HG02943 (cell line): Measurements from ENCODE around the gene ABCG1.
"Not testable (repeated sequence)": the region's sequence is repeated elsewhere in the genome, so short reads cannot be mapped to it uniquely, and the experiment has no call there.

ENCODE experiments used
- ATAC-seq: cut with Tn5 transposase; IDR thresholded peaks from one replicate; pipeline ENCODE4 v1.9.1; 2021; ENCODE audit warnings: mild to moderate bottlenecking, low read depth, moderate library complexity; ENCODE audit not compliant: unreplicated experiment

ABCG1 gene

DNA sequence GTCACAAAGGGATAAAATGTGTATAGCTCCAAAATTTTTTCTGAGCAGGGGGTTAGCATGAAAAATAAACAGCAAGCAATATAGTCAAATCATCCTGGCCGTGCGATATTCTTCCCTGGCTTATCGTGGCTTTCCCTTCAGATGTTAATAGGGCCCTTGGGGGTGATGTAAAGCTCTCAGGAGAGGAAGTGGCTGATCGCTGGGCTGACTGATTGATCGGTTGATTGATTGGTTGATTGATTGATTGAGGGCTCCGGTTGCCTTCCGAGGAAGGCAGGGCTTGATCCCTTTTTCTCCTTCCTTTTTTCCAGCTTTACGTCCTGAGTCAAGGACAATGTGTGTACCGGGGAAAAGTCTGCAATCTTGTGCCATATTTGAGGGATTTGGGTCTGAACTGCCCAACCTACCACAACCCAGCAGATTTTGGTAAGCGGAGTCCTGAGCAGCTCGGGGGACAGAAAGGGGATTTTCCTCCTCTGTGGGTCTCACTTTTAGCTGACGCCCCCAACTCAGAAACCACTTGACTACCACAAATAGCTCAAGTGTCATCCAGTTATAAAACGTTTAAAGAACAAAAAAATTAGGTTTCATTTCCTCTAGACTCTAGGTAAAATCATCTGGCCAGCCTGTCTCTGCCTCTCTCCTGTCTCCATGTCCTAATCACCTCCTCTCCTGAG is 66.8 kb downstream of the ABCG1 start:
- no peak for ATAC-seq

DNA sequence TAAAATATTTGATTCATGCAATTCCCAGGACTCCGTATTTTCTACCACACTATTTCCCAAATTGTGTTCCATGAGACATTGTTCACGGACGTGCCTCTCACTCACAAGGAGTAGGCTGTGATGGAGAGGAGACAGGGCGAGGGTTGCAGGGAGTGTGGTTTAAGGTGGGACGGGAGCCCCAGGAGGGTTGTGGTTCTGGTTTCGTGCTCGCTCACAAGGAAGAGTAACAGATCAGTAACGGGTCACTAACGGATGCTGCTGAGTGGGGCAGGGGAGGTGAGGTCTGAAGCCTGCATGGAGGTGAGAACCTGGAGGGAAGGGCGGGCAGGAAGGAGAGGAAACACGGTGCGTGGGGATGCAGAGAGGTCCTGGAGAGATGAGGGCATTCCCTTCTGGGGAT is 67.5 kb downstream of the ABCG1 start:
- no peak for ATAC-seq

DNA sequence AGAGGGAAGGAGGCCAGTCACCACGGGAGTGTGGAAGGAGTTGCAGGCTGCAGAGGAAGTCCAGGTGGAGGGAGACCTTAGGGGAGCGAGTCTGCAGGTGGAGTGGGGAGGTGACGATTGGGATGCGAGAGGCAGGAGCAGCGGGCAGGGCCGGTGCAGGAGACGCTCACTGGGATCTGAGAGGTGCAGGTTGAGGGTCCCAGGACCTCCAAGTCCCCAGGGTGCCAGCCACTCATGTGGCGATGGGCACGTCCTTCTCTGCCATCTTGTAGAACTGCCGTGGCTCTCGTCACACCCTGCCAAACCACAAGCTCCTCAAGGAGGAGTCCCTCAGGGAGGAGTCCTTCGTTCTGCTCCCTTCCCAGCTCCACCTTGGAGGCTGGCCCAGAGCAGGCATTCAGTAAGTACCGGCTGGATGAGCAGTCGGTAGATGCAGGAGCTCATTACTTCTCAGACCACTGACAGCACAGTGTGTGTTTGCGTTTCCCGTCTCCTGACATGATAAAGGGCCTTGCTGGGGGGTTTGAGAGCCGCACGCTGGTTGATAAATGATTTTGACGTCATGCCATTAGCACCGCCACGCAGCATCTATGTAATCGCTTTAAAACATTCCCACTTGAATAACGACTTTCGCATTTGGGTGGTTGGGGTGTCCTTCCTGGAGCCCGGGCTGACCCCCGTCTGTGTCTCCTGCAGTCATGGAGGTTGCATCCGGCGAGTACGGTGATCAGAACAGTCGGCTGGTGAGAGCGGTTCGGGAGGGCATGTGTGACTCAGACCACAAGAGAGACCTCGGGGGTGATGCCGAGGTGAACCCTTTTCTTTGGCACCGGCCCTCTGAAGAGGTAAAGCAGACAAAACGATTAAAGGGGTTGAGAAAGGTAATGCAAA is 68.5 kb downstream of the ABCG1 start:
- ATAC-seq, result no peak

DNA sequence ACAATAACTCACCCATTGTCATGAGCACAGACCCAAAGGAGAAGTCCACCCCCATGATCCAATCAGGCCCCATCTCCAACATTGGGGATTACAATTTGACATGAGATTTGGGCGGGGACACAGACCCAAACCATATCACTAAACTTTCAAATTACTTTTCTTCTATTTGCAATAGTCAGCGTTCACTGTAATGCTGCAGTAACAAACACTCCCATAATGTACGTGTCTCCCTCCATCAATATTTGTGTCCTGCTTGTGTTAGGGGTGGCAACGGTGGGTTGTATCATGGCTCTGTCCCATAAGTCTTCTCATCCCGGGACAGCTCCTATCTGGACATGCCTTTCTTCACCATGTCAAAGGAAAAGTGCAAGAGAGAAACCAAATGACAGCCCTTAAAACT is 70.0 kb downstream of the ABCG1 start:
- no peak for ATAC-seq

DNA sequence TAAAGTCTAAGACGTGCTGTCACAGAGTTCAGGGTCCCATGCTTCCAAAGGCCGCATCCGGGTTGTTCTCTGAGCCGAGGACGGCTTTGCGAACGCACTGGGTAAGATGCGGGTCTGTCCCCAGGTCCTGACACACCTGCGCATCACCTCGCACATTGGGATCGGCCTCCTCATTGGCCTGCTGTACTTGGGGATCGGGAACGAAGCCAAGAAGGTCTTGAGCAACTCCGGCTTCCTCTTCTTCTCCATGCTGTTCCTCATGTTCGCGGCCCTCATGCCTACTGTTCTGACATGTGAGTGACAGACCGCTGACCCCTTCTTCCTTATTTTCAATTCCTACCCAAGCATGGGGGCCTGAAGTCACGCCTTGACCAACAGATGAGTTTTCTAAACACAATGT is 71.0 kb downstream of the ABCG1 start:
- no peak for ATAC-seq

DNA sequence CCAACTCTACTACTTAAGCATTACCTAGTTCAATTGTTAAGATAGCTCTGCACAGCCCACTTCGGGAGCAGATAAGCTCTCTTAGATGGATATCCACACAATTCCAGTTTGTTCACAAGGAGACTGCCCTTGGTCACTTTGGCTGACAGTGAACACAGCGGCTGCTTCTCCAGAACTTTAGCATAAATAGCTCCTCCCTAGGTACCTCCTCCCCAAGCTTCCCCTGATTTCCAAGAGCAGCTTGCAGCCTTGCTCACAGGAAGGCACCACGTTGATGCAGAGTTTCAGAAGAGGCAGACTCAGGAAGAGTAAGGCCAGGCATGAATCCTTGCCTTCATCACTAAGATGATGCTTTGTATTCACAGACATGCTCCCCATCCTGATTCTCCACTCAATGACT is 71.6 kb downstream of the ABCG1 start:
- no peak for ATAC-seq

DNA sequence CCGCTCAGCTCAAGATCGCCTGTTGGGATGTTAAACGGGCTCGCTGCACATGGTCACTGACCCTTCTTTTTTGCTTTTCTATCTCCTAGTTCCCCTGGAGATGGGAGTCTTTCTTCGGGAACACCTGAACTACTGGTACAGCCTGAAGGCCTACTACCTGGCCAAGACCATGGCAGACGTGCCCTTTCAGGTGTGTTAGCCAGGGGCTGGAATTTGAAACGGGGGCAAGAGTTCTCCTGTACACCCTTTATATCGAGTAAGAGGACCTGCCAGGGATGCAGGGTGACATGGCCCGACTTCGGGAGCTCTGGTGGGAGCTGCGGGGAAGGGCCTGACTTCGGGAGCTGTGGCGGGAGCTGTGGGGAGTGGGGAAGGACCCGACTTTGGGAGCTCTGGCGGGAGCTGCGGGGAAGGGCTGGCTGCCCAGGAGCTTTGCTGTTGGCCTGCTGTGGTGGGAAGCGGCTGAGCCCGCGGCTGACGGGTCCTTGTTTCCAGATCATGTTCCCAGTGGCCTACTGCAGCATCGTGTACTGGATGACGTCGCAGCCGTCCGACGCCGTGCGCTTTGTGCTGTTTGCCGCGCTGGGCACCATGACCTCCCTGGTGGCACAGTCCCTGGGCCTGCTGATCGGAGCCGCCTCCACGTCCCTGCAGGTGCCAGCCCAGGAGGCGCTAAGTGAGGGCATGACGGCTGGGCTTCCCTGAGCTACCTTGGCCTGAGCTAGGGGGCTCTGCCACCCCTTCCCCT is 72.2 kb downstream of the ABCG1 start:
- no peak for ATAC-seq

DNA sequence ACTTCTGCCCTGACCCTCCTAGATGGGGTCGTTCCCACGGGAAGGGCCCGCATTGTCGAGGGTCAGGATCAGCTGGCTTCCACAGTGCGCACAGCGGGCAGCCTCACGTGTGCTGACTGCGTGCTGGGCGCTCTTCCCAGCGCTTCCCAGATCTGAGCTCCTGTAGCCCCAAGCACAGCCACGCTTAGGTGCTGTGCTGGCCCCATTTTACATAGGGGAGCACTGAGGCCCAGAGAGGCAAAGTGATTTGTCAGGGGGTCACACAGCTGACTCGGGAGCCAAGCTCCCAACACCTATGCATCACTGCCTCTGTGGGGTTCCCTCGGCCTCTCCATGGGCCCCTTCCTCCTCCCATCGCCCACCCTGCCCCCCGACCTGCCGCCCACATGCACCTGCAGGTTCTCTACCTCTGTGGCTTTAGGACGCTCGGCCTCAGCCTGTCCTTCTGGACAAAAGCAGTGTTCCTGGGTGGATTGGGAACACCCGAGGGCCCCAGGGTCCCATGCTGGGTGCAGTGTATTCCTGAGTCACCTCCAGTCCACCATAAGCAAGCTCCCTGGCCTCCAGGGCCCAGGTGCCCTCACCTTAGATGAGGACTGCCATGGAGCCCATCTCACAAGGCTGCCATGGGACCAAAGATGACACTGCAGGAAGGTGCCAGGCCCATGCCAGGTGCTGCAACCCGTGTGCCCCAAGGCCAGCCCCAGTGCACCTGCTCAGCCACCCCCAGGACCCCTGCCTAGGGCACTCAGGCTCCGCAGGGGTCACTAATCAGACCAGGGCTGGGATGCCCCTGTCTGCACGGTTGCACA is 73.0 kb downstream of the ABCG1 start:
- no peak for ATAC-seq

DNA sequence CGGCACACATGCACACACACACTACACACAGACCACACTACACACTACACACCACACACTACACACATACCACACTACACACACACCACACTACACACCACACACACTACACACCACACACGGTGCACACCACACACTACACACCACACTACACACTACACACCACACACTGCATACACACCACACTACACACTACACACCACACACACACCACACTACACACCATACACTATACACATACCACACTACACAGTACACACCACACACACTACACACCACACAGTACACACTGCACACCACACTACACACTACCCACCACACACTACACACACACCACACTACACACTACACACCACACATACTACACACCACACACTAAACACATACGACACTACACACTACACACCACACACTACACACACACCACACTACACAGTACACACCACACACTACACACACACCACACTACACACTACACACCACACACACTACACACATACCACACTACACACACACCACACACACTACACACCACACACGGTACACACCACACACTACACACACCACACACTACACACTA is 73.7 kb downstream of the ABCG1 start:
- not testable (repeated sequence) for ATAC-seq

DNA sequence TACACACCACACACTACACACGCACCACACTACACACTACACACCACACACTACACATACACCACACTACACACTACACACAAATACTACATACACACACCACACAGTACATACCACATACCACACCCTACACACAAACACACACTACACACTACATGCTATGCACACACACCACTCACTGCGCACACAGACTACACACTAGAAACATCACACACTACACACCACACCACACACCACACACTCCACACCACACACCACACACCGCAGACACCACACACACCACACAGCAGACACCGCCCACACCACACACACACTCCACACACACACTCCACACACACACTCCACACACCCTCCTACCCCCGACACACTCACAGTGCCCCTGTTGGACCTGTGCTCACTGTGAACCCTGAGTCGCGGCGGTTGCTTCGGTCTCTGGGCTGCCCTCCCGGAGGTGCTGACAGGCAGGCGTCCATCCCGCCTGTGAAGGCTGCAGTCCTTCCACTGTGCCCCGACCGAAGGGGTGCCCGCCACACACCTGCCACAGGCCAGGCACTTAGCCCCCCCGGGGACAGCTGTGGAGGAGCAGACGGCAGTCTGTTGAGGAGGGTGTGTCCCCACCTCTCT is 74.8 kb downstream of the ABCG1 start:
- ATAC-seq, result no peak

DNA sequence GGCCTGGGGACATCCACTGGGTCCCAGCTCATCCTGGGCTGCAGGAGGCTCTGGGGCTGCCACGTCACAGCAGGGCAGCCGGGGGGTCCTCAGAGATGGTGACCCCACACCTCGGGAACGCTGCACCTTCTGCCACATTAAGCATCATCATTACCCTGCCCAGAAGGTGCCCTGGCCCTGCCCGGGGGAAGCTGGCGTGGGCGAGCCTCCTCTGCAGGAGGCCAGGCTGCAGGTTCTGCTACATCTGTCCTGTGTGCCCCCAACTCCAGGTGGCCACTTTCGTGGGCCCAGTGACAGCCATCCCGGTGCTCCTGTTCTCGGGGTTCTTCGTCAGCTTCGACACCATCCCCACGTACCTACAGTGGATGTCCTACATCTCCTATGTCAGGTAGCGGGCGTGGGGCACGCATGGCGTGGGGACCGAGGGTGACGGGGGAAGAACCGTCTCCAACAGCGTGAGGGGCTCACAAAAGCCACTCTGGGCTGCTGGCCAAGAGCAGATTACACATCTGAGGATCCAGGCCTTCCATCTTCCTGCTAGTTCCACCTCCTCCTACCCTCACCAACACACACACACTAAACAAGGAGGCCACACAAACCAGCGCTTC is 75.4 kb downstream of the ABCG1 start:
- no peak for ATAC-seq

DNA sequence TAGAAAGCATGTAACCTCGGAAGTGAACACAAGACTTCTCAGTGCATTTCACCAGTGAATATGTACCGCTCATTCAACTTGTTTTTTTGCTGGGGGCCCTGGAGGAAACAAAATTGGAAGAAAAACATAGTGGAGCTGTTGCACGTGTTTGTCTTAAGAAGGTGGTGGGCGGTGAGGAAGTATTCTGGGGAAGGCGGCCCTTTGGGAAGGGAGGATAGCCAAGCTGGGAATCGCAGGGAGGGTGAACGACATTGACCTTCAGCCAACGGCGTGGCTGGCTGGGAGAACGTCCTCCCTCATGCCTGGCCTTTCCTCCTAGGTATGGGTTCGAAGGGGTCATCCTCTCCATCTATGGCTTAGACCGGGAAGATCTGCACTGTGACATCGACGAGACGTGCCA is 76.9 kb downstream of the ABCG1 start:
- ATAC-seq, result no peak

DNA sequence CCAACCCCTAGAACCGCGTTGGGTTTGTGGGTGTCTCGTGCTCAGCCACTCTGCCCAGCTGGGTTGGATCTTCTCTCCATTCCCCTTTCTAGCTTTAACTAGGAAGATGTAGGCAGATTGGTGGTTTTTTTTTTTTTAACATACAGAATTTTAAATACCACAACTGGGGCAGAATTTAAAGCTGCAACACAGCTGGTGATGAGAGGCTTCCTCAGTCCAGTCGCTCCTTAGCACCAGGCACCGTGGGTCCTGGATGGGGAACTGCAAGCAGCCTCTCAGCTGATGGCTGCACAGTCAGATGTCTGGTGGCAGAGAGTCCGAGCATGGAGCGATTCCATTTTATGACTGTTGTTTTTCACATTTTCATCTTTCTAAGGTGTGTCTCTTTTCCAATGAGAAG is 77.6 kb downstream of the ABCG1 start:
- ATAC-seq, result no peak

DNA sequence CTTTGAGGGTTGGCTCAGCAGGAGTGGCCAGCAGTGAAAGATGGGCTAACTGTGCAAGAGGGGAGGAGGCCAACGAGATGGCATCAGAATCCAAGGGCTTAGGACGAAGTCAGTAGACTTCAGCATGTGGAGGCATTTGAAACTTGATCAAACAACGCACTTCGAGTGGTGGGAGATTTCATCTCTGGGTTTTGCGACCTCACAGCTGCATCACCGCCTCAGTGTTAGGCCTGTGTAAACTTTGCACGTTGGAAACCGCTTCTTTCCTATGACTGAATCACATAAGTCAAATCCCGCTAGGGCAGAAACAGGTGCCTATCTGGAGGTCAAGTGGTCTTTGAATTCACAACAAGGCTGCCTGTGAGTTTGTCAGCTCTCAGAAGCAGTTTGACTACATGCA is 78.4 kb downstream of the ABCG1 start:
- no peak for ATAC-seq

DNA sequence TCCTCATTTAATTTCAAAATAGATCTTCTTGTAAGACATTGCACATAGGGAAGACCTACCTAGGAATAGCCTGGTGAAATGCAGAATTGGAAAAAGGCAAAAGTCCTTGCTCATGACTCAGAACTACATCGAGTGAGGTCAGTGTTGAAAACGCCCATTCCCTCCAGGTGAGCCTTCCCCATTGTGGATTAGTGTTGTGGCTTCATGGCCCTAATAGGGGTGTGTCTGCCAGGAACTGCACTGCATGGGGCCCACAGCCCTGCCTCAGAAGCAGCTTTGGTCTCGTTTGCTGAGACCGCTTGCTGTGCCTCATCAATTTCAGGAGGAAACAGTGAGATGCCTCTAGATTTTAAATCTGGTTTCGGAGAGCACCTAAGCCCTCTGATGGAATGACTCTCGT is 79.3 kb downstream of the ABCG1 start:
- ATAC-seq, result no peak

DNA sequence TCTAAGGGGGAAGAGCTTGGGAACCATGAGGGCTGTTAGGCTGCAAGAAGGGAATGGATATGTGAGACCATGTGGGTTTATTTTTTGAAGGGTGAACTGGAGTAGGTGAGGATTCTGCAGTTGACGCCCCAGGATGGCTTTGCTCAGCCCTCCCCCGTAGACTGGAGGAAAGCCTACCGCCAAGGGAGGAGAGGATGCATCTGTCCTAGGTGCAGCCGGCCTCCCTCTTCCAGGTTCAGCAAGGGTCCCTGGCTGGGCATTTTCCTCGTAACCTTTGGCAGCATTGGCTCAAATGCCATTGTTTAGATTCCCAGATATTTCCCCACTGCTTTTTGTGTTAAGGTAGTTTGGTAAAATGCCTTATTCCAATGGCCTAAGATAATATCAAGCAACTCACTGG is 79.7 kb downstream of the ABCG1 start:
- no peak for ATAC-seq

DNA sequence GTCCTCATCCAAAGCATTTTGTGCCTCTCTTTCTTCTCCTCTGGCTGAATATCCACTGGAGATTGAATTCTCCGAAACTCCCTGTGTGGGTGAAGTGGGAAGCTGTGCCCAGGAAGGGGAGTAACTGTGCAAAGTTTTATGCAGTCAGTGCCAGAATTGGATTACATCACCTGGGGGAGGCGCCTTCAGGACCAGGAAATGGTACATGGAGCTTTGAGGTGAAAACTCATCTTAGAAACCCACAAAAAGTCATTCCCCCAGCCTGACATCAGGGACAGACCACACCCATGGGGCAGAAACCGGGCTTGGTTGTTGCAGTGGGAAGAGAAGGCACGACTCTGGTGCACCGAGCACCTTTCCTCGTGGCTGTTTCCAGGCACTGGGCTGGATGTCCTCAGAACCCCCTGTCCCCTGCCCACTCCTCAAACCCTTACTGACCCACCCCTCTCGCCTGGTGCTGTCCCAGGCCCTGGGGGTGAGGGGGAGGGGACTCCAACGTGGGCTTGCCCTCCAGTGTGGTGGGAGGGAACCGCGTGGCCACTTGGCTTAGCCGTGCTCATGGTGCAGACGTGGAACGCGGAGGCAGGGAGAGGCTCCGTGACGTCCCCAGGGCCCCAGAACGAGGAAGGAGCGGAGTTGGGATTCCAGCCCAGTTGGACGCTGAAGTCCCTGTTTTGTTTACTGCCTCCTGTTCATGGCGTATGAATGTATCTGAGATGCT is 80.5 kb downstream of the ABCG1 start:
- no peak for ATAC-seq

DNA sequence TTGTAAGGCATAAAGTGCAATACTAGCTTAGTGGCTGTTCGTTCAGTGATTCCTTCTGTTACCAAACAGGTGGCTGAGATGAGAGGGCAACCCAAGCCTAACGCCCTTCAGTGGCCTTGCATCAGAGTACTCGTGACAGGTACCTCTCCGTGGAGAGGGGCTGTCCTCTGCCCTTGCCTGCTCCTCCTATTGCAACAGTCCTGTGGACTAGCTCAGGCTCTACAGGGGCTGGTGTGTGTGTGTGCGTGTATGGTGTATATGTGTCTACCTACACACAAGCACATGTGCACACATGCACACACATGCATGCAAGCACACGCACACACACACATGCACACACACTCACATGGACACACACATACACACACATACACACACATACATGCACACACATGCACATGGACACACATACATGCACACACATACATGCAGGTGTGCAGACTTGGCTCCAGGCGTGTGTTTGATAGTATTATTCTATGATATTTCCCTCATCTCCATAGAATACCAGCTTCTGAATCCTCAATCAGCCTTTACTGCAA is 81.2 kb downstream of the ABCG1 start:
- ATAC-seq, result no peak
